GM12873 (cell line): ENCODE data around the gene AMOTL1.

Source experiments
- CTCF ChIP-seq: IDR thresholded peaks from 2 replicates; pipeline ENCODE4 v1.5.1; 2012; ENCODE audit warnings: low read depth, mild to moderate bottlenecking, moderate library complexity, low read length, control low read depth; ENCODE audit not compliant: insufficient read depth; ENCODE audit errors: missing control alignments

AMOTL1 gene

GRCh38 chr11:94869186-94869585, 101.0 kb downstream of the AMOTL1 start:
- TF ChIP-seq CTCF, result no peak

- no peak for TF ChIP-seq CTCF
These were observed 102.3 kb downstream of the AMOTL1 start for GRCh38 chr11:94870422-94870821.

GRCh38 chr11:94871491-94872185, 103.5 kb downstream of the AMOTL1 start:
- TF ChIP-seq CTCF, result no peak

GRCh38 chr11:94873916-94874540, 105.9 kb downstream of the AMOTL1 start:
- no peak for TF ChIP-seq CTCF

- no peak for TF ChIP-seq CTCF
These were observed 108.1 kb downstream of the AMOTL1 start for GRCh38 chr11:94876222-94876621.

- TF ChIP-seq CTCF, result no peak
These were observed 108.7 kb downstream of the AMOTL1 start for GRCh38 chr11:94876645-94877442.
